WTC11 (cell line): Measurements from ENCODE around the gene GARIN3. TPM values are rescaled to one million over a fixed set of nuclear protein-coding genes. Genes with fewer than 3 reads are reported as not detected.

Experiments used
- ATAC-seq: fragments of 200-7000 bp; cut with Tn5 transposase; 2 replicates; pipeline ENCODE4 v1.10.0; 2021; ENCODE audit warnings: mild to moderate bottlenecking, moderate library complexity
- CTCF ChIA-PET: fragments of 300-600 bp; sonication (Branson Sonifier 250); formaldehyde crosslinking; loops from one replicate; lab custom pipeline; 2021; ENCODE audit warnings: antibody characterized with exemption; lab: Charles Lee
- POLR2A ChIA-PET: fragments of 350-600 bp; sonication (Branson Sonifier 250); formaldehyde crosslinking; loops from one replicate; lab custom pipeline; 2021; ENCODE audit warnings: antibody characterized with exemption; lab: Charles Lee
- DNase-seq: peaks from one replicate; pipeline ENCODE4 v3.0.0; 2021; ENCODE audit warnings: low spot score
- H3K27ac Mint-ChIP-seq: 2 replicates; pipeline ENCODE4 v1.8.0; 2021; ENCODE audit warnings: mixed read lengths
- H3K27me3 Mint-ChIP-seq: 2 replicates; pipeline ENCODE4 v1.8.0; 2021; ENCODE audit warnings: low read depth, mild to moderate bottlenecking, moderate library complexity, mixed read lengths
- H3K36me3 Mint-ChIP-seq: 2 replicates; pipeline ENCODE4 v1.8.0; 2021; ENCODE audit warnings: mixed read lengths
- H3K4me1 Mint-ChIP-seq: 2 replicates; pipeline ENCODE4 v1.8.0; 2022; ENCODE audit warnings: mixed read lengths
- H3K4me3 Mint-ChIP-seq: 2 replicates; pipeline ENCODE4 v1.8.0; 2021; ENCODE audit warnings: mild to moderate bottlenecking, moderate library complexity, mixed read lengths
- H3K9me3 Mint-ChIP-seq: 2 replicates; pipeline ENCODE4 v1.8.0; 2021; ENCODE audit warnings: mixed read lengths
- ATF3 ChIP-seq: sonication (generic); formaldehyde crosslinking; conservative IDR thresholded peaks from 2 replicates; pipeline ENCODE4 v1.8.1; 2022; ENCODE audit warnings: mild to moderate bottlenecking, missing genetic modification reagents
- CBFB ChIP-seq: sonication (generic); formaldehyde crosslinking; IDR thresholded peaks from 2 replicates; pipeline ENCODE4 v1.8.1; 2022; ENCODE audit warnings: mild to moderate bottlenecking, low read depth, missing genetic modification reagents
- CREM ChIP-seq: sonication (generic); formaldehyde crosslinking; IDR thresholded peaks from 2 replicates; pipeline ENCODE4 v1.8.1; 2022; ENCODE audit warnings: mild to moderate bottlenecking, missing genetic modification reagents, moderate library complexity
- E2F5 ChIP-seq: sonication (generic); formaldehyde crosslinking; IDR thresholded peaks from 2 replicates; pipeline ENCODE4 v1.8.1; 2022; ENCODE audit warnings: mild to moderate bottlenecking, moderate library complexity, missing genetic modification reagents
- FOXP1 ChIP-seq: sonication (generic); formaldehyde crosslinking; IDR thresholded peaks from 2 replicates; pipeline ENCODE4 v1.8.0; 2022; ENCODE audit warnings: missing genetic modification reagents, mild to moderate bottlenecking, moderate library complexity, borderline replicate concordance
- KAT7 ChIP-seq: sonication (generic); formaldehyde crosslinking; IDR thresholded peaks from 2 replicates; pipeline ENCODE4 v1.8.1; 2023; ENCODE audit warnings: missing genetic modification reagents, mild to moderate bottlenecking, borderline replicate concordance
- NFYB ChIP-seq: sonication (generic); formaldehyde crosslinking; conservative IDR thresholded peaks from 2 replicates; pipeline ENCODE4 v1.8.0; 2022; ENCODE audit warnings: low read depth, missing genetic modification reagents
- NR2C2 ChIP-seq: sonication (generic); formaldehyde crosslinking; IDR thresholded peaks from 2 replicates; pipeline ENCODE4 v1.8.0; 2022; ENCODE audit warnings: mild to moderate bottlenecking, missing genetic modification reagents
- RORB ChIP-seq: fragments of 250-450 bp; sonication (Bioruptor Pico); IDR thresholded peaks from 2 replicates; pipeline ENCODE4 v1.9.0; 2021; ENCODE audit warnings: mild to moderate bottlenecking
- ZNF317 ChIP-seq: sonication (generic); formaldehyde crosslinking; IDR thresholded peaks from 2 replicates; pipeline ENCODE4 v1.8.1; 2023; ENCODE audit warnings: low read depth, mild to moderate bottlenecking, moderate library complexity, missing genetic modification reagents, borderline replicate concordance
- ZNF416 ChIP-seq: fragments of 250-450 bp; sonication (Bioruptor Pico); IDR thresholded peaks from 2 replicates; pipeline ENCODE4 v1.9.0; 2021; ENCODE audit warnings: mild to moderate bottlenecking, inconsistent platforms
- ZNF423 ChIP-seq: fragments of 250-450 bp; sonication (Bioruptor Pico); IDR thresholded peaks from 2 replicates; pipeline ENCODE4 v2.1.2; 2022; ENCODE audit warnings: mild to moderate bottlenecking, moderate library complexity
- total RNA-seq: library from RNA; stranded (reverse); gene quantifications from 3 replicates; pipeline ENCODE4 v1.2.3, GENCODE V29; 2021
- TF ChIP-seq, protein P1 (sequence below): sonication (generic); formaldehyde crosslinking; IDR thresholded peaks from 2 replicates; pipeline ENCODE4 v1.8.1; 2023; ENCODE audit warnings: mild to moderate bottlenecking, missing genetic modification reagents
- TF ChIP-seq, protein P2 (sequence below): sonication (generic); formaldehyde crosslinking; IDR thresholded peaks from 2 replicates; pipeline ENCODE4 v1.8.1; 2022; ENCODE audit warnings: low read depth, missing genetic modification reagents, borderline replicate concordance
- TF ChIP-seq, protein P3 (sequence below): sonication (generic); formaldehyde crosslinking; IDR thresholded peaks from 2 replicates; pipeline ENCODE4 v1.8.1; 2022; ENCODE audit warnings: mild to moderate bottlenecking, missing genetic modification reagents, moderate library complexity, borderline replicate concordance
- TF ChIP-seq, protein P4 (sequence below): fragments of 250-450 bp; sonication (Bioruptor Pico); IDR thresholded peaks from 2 replicates; pipeline ENCODE4 v1.9.0; 2021; ENCODE audit warnings: mild to moderate bottlenecking, borderline replicate concordance
- TF ChIP-seq, protein P5 (sequence below): sonication (generic); formaldehyde crosslinking; IDR thresholded peaks from 2 replicates; pipeline ENCODE4 v1.8.0; 2023; ENCODE audit warnings: mild to moderate bottlenecking, missing genetic modification reagents
- TF ChIP-seq, protein P6 (sequence below): sonication (generic); formaldehyde crosslinking; IDR thresholded peaks from 2 replicates; pipeline ENCODE4 v1.8.0; 2022; ENCODE audit warnings: mild to moderate bottlenecking, missing genetic modification reagents
- TF ChIP-seq, protein P7 (sequence below): fragments of 250-450 bp; sonication (Bioruptor Pico); IDR thresholded peaks from 2 replicates; pipeline ENCODE4 v1.8.0; 2021; ENCODE audit warnings: mild to moderate bottlenecking

Gene GARIN3
- total RNA-seq, 1 experiment from 2014 or later = not detected

DNA sequence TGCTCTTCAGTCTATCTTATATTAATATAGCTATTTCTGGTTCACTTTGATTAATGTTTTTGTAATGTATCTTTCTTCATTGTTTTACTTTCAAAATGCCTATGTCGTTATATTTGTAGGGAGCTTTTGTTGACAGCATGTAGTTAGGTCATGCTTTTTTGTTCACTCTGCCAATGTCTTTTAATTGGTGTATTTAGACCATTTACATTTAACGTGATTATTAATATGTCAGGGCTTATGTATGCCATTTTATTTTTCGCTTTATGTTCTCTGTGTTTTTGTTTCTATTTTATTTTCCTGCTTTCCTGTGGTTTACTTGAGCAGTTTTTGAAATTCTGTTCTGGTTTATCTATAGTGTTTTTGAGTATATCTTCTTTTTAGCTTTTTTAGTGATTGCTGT lies 10.8 kb downstream of the GARIN3 start (continued):
- TF ChIP-seq, protein P1, sequence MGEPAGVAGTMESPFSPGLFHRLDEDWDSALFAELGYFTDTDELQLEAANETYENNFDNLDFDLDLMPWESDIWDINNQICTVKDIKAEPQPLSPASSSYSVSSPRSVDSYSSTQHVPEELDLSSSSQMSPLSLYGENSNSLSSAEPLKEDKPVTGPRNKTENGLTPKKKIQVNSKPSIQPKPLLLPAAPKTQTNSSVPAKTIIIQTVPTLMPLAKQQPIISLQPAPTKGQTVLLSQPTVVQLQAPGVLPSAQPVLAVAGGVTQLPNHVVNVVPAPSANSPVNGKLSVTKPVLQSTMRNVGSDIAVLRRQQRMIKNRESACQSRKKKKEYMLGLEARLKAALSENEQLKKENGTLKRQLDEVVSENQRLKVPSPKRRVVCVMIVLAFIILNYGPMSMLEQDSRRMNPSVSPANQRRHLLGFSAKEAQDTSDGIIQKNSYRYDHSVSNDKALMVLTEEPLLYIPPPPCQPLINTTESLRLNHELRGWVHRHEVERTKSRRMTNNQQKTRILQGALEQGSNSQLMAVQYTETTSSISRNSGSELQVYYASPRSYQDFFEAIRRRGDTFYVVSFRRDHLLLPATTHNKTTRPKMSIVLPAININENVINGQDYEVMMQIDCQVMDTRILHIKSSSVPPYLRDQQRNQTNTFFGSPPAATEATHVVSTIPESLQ = no peak
- TF ChIP-seq, protein P2, sequence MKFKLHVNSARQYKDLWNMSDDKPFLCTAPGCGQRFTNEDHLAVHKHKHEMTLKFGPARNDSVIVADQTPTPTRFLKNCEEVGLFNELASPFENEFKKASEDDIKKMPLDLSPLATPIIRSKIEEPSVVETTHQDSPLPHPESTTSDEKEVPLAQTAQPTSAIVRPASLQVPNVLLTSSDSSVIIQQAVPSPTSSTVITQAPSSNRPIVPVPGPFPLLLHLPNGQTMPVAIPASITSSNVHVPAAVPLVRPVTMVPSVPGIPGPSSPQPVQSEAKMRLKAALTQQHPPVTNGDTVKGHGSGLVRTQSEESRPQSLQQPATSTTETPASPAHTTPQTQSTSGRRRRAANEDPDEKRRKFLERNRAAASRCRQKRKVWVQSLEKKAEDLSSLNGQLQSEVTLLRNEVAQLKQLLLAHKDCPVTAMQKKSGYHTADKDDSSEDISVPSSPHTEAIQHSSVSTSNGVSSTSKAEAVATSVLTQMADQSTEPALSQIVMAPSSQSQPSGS (CRISPR knock-in tag) = no peak
- no peak for TF ChIP-seq CREM
- TF ChIP-seq E2F5 = no peak
- TF ChIP-seq ZNF416 = no peak
- TF ChIP-seq CBFB (CRISPR knock-in tag) = no peak
- TF ChIP-seq, protein P3, sequence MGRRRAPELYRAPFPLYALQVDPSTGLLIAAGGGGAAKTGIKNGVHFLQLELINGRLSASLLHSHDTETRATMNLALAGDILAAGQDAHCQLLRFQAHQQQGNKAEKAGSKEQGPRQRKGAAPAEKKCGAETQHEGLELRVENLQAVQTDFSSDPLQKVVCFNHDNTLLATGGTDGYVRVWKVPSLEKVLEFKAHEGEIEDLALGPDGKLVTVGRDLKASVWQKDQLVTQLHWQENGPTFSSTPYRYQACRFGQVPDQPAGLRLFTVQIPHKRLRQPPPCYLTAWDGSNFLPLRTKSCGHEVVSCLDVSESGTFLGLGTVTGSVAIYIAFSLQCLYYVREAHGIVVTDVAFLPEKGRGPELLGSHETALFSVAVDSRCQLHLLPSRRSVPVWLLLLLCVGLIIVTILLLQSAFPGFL (CRISPR knock-in tag) = no peak
- TF ChIP-seq, all 79 proteins: peak for 0

DNA sequence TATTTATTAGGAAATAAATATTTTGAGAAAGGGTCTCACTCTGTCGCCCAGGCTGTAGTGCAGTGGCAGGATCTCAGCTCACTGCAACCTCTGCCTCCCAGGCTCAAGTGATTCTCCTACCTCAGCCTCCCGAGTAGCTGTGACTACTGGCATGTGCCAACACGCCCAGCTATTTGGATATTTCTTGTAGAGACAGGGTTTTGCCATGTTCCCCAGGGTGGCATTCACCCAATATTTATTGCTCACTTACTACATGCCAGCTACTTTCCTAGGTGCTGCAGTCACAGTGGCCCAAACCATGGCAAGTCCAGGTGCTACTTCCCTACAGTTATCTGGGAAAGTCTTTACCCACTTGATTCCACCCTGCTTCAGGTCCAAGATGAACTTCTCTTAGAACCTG lies 15.1 kb downstream of the GARIN3 start:
- POLR2A ChIA-PET = no interaction called here
- no peak overlapping the region for H3K27ac Mint-ChIP-seq
- no peak for TF ChIP-seq NR2C2 (CRISPR knock-in tag)
- no peak for TF ChIP-seq ZNF423 (CRISPR knock-in tag)
- TF ChIP-seq CREM = no peak
- TF ChIP-seq, protein P4, sequence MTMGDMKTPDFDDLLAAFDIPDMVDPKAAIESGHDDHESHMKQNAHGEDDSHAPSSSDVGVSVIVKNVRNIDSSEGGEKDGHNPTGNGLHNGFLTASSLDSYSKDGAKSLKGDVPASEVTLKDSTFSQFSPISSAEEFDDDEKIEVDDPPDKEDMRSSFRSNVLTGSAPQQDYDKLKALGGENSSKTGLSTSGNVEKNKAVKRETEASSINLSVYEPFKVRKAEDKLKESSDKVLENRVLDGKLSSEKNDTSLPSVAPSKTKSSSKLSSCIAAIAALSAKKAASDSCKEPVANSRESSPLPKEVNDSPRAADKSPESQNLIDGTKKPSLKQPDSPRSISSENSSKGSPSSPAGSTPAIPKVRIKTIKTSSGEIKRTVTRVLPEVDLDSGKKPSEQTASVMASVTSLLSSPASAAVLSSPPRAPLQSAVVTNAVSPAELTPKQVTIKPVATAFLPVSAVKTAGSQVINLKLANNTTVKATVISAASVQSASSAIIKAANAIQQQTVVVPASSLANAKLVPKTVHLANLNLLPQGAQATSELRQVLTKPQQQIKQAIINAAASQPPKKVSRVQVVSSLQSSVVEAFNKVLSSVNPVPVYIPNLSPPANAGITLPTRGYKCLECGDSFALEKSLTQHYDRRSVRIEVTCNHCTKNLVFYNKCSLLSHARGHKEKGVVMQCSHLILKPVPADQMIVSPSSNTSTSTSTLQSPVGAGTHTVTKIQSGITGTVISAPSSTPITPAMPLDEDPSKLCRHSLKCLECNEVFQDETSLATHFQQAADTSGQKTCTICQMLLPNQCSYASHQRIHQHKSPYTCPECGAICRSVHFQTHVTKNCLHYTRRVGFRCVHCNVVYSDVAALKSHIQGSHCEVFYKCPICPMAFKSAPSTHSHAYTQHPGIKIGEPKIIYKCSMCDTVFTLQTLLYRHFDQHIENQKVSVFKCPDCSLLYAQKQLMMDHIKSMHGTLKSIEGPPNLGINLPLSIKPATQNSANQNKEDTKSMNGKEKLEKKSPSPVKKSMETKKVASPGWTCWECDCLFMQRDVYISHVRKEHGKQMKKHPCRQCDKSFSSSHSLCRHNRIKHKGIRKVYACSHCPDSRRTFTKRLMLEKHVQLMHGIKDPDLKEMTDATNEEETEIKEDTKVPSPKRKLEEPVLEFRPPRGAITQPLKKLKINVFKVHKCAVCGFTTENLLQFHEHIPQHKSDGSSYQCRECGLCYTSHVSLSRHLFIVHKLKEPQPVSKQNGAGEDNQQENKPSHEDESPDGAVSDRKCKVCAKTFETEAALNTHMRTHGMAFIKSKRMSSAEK (CRISPR knock-in tag) = no peak
- TF ChIP-seq, protein P5, sequence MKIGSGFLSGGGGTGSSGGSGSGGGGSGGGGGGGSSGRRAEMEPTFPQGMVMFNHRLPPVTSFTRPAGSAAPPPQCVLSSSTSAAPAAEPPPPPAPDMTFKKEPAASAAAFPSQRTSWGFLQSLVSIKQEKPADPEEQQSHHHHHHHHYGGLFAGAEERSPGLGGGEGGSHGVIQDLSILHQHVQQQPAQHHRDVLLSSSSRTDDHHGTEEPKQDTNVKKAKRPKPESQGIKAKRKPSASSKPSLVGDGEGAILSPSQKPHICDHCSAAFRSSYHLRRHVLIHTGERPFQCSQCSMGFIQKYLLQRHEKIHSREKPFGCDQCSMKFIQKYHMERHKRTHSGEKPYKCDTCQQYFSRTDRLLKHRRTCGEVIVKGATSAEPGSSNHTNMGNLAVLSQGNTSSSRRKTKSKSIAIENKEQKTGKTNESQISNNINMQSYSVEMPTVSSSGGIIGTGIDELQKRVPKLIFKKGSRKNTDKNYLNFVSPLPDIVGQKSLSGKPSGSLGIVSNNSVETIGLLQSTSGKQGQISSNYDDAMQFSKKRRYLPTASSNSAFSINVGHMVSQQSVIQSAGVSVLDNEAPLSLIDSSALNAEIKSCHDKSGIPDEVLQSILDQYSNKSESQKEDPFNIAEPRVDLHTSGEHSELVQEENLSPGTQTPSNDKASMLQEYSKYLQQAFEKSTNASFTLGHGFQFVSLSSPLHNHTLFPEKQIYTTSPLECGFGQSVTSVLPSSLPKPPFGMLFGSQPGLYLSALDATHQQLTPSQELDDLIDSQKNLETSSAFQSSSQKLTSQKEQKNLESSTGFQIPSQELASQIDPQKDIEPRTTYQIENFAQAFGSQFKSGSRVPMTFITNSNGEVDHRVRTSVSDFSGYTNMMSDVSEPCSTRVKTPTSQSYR = no peak
- no peak for TF ChIP-seq NFYB (CRISPR knock-in tag)
- no peak for TF ChIP-seq KAT7 (CRISPR knock-in tag)
- TF ChIP-seq ATF3 (CRISPR knock-in tag) = no peak
- TF ChIP-seq, protein P3 (CRISPR knock-in tag) = no peak
- no peak for TF ChIP-seq RORB
- TF ChIP-seq, protein P6, sequence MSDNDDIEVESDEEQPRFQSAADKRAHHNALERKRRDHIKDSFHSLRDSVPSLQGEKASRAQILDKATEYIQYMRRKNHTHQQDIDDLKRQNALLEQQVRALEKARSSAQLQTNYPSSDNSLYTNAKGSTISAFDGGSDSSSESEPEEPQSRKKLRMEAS (CRISPR knock-in tag) = no peak
- TF ChIP-seq FOXP1 = no peak
- TF ChIP-seq, protein P7, sequence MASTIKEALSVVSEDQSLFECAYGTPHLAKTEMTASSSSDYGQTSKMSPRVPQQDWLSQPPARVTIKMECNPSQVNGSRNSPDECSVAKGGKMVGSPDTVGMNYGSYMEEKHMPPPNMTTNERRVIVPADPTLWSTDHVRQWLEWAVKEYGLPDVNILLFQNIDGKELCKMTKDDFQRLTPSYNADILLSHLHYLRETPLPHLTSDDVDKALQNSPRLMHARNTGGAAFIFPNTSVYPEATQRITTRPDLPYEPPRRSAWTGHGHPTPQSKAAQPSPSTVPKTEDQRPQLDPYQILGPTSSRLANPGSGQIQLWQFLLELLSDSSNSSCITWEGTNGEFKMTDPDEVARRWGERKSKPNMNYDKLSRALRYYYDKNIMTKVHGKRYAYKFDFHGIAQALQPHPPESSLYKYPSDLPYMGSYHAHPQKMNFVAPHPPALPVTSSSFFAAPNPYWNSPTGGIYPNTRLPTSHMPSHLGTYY (CRISPR knock-in tag) = no peak
- TF ChIP-seq ZNF317 (CRISPR knock-in tag) = no peak

More for the DNA sequence above, 15.1 kb downstream of the GARIN3 start:
- Mint-ChIP-seq H3K4me3 (no peak overlapping the region), H3K36me3 (no peaks in the 10 kb centered on the region), H3K4me1 (0 out of 2 replicates have a peak, but pooled peaks cover 3% of the 10 kb centered on the region), H3K27me3 (no peaks in the 10 kb centered on the region), H3K9me3 (no peaks in the 10 kb centered on the region)
- DNase-seq (no peak), ATAC-seq (no peak)
- CTCF ChIA-PET = interaction anchor here (1.0 kb wide), 1 partner anchor 191 kb away, joined by 3 read pairs; no protein-coding TSS in a partner anchor
